ENCODE measurements around the gene DLD. TPM values are rescaled to one million over a fixed set of nuclear protein-coding genes. Genes with fewer than 3 reads are reported as not detected.

DLD gene
- total and polyA plus RNA-seq, 2 of the 13 experiments (the other 11 are each of a cell fraction or from before 2014, with no cell fraction given) = 56.8 to 95.2 TPM

DNA sequence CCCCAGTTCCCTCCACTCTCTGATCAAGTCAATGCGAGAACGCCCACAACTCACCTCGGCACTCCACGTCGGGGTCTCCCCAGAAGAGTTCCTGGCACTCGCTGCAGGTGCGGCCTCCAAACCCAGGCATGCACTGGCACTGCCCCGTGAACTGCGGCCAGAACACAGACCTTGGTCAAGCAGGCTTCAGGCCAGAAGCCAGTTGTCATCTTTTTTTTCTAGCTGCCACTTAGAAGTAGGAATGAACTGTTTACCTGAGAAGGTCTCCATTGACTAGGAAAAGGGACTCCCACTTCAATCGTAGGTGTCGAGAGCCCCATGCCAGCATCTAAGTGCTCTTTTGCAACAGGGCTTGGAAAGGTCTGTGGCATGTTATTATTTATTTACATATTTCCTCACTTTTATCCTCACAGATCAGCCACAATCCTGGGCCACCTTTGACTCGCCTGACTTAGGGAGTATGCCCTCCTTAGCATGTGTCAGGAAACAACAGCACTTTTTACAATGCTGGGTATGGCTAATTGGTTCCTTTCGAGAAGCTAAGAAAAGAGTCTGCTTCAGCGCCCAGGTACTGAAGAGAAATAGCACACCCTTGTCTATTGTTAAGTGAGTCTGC is 60.3 kb downstream of the DLD start:
- DNase-seq (ENCODE audit: low spot score) (no peak), ATAC-seq (no peak), FAIRE-seq (no peak)
- Histone ChIP-seq H3K9ac (ENCODE audit: insufficient read depth, low read depth, low read length) (no peak overlapping the region), H4K20me1 (ENCODE audit: insufficient read depth, low read length) (no peaks in the 10 kb centered on the region), H3K4me3 (replicated peaks in 1 of 3; ENCODE audit: insufficient read depth in 1 of 3, low read depth in 2 of 3, low read length in 3 of 3) (no peak overlapping the region), H3K36me3 (replicated peaks in 1 of 2; ENCODE audit: control insufficient read depth in 1 of 2, insufficient read depth in 2 of 2, low read length in 2 of 2) (peaks cover 32 to 57% of the 10 kb centered on the region in 2 experiments), H3K79me2 (ENCODE audit: insufficient read depth, low read length) (no peaks in the 10 kb centered on the region), H3K27me3 (ENCODE audit: control insufficient read depth in 1 of 2, insufficient read depth in 2 of 2, low read length in 2 of 2) (no peaks in the 10 kb centered on the region), H3K4me2 (ENCODE audit: low read depth, low read length) (no peak overlapping the region), H3K9me3 (ENCODE audit: low read length) (no peaks in the 10 kb centered on the region), H3K27ac (ENCODE audit: extremely low read length, insufficient read depth, low read length) (no peak overlapping the region), H3K4me1 (ENCODE audit: insufficient read depth, low read length) (peaks cover 61% of the 10 kb centered on the region), H2AFZ (ENCODE audit: low read length) (no peak overlapping the region)
- BruUV-seq (replicated peaks) = no TSS peak
- ChIA-PET POLR2A (interaction anchor here (1.6 kb wide), 1 partner anchor 53 kb away, joined by 5 read pairs; no protein-coding TSS in a partner anchor), CTCF (ENCODE audit: low intra/inter-chr PET ratio, low total read pairs) (no interaction called here)
- 95% methylated on average over 14 of the region's 14 CpGs for WGBS (ENCODE audit: low lambda C conversion rate)
- no peak for TF ChIP-seq SNAI1 (CRISPR knock-in tag; IDR thresholded peaks at IDR 0.05; ENCODE audit: borderline replicate concordance)
- TF ChIP-seq, protein P1, sequence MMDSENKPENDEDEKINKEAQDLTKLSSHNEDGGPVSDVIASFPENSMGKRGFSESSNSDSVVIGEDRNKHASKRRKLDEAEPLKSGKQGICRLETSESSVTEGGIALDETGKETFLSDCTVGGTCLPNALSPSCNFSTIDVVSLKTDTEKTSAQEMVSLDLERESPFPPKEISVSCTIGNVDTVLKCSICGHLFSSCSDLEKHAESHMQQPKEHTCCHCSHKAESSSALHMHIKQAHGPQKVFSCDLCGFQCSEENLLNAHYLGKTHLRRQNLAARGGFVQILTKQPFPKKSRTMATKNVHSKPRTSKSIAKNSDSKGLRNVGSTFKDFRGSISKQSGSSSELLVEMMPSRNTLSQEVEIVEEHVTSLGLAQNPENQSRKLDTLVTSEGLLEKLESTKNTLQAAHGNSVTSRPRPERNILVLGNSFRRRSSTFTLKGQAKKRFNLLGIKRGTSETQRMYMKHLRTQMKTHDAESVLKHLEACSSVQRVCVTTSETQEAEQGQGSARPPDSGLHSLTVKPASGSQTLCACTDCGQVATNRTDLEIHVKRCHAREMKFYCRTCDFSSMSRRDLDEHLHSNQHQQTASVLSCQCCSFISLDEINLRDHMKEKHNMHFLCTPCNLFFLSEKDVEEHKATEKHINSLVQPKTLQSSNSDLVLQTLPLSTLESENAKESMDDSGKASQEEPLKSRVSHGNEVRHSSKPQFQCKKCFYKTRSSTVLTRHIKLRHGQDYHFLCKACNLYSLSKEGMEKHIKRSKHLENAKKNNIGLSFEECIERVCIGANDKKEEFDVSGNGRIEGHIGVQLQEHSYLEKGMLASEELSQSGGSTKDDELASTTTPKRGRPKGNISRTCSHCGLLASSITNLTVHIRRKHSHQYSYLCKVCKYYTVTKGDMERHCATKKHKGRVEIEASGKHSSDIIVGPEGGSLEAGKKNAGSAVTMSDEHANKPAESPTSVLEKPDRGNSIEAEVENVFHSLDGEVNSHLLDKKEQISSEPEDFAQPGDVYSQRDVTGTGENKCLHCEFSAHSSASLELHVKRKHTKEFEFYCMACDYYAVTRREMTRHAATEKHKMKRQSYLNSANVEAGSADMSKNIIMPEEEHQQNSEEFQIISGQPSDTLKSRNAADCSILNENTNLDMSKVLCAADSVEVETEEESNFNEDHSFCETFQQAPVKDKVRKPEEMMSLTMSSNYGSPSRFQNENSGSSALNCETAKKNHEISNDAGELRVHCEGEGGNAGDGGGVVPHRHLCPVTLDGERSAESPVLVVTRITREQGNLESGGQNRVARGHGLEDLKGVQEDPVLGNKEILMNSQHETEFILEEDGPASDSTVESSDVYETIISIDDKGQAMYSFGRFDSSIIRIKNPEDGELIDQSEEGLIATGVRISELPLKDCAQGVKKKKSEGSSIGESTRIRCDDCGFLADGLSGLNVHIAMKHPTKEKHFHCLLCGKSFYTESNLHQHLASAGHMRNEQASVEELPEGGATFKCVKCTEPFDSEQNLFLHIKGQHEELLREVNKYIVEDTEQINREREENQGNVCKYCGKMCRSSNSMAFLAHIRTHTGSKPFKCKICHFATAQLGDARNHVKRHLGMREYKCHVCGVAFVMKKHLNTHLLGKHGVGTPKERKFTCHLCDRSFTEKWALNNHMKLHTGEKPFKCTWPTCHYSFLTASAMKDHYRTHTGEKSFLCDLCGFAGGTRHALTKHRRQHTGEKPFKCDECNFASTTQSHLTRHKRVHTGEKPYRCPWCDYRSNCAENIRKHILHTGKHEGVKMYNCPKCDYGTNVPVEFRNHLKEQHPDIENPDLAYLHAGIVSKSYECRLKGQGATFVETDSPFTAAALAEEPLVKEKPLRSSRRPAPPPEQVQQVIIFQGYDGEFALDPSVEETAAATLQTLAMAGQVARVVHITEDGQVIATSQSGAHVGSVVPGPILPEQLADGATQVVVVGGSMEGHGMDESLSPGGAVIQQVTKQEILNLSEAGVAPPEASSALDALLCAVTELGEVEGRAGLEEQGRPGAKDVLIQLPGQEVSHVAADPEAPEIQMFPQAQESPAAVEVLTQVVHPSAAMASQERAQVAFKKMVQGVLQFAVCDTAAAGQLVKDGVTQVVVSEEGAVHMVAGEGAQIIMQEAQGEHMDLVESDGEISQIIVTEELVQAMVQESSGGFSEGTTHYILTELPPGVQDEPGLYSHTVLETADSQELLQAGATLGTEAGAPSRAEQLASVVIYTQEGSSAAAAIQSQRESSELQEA (CRISPR knock-in tag; IDR thresholded peaks at IDR 0.05; ENCODE audit: not compliant biosample characterization) = no peak
- no peak for TF ChIP-seq TOPORS (CRISPR knock-in tag; IDR thresholded peaks at IDR 0.05)
- no peak for TF ChIP-seq MIXL1 (CRISPR knock-in tag; IDR thresholded peaks at IDR 0.05)
- TF ChIP-seq SALL1 (CRISPR knock-in tag; IDR thresholded peaks at IDR 0.05) = no peak
- no peak for TF ChIP-seq SALL2 (CRISPR knock-in tag; IDR thresholded peaks at IDR 0.05)
- no peak for TF ChIP-seq ZNF577 (CRISPR knock-in tag; IDR thresholded peaks at IDR 0.05; ENCODE audit: borderline replicate concordance, low read depth)
- TF ChIP-seq SP140L (CRISPR knock-in tag; IDR thresholded peaks at IDR 0.05; ENCODE audit: borderline replicate concordance) = no peak
- TF ChIP-seq, protein P2, sequence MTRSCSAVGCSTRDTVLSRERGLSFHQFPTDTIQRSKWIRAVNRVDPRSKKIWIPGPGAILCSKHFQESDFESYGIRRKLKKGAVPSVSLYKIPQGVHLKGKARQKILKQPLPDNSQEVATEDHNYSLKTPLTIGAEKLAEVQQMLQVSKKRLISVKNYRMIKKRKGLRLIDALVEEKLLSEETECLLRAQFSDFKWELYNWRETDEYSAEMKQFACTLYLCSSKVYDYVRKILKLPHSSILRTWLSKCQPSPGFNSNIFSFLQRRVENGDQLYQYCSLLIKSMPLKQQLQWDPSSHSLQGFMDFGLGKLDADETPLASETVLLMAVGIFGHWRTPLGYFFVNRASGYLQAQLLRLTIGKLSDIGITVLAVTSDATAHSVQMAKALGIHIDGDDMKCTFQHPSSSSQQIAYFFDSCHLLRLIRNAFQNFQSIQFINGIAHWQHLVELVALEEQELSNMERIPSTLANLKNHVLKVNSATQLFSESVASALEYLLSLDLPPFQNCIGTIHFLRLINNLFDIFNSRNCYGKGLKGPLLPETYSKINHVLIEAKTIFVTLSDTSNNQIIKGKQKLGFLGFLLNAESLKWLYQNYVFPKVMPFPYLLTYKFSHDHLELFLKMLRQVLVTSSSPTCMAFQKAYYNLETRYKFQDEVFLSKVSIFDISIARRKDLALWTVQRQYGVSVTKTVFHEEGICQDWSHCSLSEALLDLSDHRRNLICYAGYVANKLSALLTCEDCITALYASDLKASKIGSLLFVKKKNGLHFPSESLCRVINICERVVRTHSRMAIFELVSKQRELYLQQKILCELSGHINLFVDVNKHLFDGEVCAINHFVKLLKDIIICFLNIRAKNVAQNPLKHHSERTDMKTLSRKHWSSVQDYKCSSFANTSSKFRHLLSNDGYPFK (CRISPR knock-in tag; IDR thresholded peaks at IDR 0.05; ENCODE audit: borderline replicate concordance) = no peak
- TF ChIP-seq, protein P3, sequence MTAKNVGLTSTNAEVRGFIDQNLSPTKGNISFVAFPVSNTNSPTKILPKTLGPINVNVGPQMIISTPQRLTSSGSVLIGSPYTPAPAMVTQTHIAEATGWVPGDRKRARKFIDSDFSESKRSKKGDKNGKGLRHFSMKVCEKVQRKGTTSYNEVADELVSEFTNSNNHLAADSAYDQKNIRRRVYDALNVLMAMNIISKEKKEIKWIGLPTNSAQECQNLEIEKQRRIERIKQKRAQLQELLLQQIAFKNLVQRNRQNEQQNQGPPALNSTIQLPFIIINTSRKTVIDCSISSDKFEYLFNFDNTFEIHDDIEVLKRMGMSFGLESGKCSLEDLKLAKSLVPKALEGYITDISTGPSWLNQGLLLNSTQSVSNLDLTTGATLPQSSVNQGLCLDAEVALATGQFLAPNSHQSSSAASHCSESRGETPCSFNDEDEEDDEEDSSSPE (CRISPR knock-in tag; IDR thresholded peaks at IDR 0.05) = no peak
- no peak for TF ChIP-seq ZNF572 (CRISPR knock-in tag; IDR thresholded peaks at IDR 0.05)
- in situ Hi-C loops (cut with HindIII; ENCODE audit: extremely low pct_ligation_motif_present, low pct_unique_long_range_greater_than_20kb) (no loop called here), intact Hi-C loops (cut with micrococcal nuclease; ENCODE audit: unreplicated experiment) (no loop called here)

Measured in HepG2 (cell line).